ENCODE results near the gene ASAP3. TPM values are rescaled to one million over a fixed set of nuclear protein-coding genes. Genes with fewer than 3 reads are reported as not detected.
A peak's percentile ranks its signal among the peaks of the same experiment; 100 is the strongest.

Gene ASAP3
- total RNA-seq, 1 donor from 2014 or later: 30.8 TPM

DNA sequence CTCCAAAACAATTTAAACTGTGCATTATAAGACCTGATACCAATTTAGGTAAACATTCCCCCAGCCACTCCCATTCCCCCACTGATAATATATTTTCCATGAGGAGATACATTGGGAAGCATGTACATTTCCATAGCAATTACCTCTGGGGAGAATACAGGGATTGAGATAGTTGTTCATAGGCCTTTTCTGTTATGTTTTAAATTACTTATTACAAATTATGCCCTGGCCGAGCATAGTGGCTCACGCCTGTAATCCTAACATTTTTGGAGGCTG is 4.4 kb downstream of the ASAP3 start:
- peak overlapping the region; percentile 92 for H3K27ac Mint-ChIP-seq (ENCODE audit: unreplicated experiment)
- H3K27me3 Mint-ChIP-seq (ENCODE audit: low read depth): no peaks in the 10 kb centered on the region
- no peak overlapping the region for H3K4me3 Mint-ChIP-seq (ENCODE audit: unreplicated experiment)
- H3K9me3 Mint-ChIP-seq (ENCODE audit: low read depth): no peaks in the 10 kb centered on the region
- peaks cover 51% of the 10 kb centered on the region for H3K4me1 Mint-ChIP-seq (ENCODE audit: low read depth)
- peaks cover 2% of the 10 kb centered on the region for H3K36me3 Mint-ChIP-seq (ENCODE audit: low read depth)
- DNase-seq (ENCODE audit: low spot score): no peak
- TF ChIP-seq, protein P1, sequence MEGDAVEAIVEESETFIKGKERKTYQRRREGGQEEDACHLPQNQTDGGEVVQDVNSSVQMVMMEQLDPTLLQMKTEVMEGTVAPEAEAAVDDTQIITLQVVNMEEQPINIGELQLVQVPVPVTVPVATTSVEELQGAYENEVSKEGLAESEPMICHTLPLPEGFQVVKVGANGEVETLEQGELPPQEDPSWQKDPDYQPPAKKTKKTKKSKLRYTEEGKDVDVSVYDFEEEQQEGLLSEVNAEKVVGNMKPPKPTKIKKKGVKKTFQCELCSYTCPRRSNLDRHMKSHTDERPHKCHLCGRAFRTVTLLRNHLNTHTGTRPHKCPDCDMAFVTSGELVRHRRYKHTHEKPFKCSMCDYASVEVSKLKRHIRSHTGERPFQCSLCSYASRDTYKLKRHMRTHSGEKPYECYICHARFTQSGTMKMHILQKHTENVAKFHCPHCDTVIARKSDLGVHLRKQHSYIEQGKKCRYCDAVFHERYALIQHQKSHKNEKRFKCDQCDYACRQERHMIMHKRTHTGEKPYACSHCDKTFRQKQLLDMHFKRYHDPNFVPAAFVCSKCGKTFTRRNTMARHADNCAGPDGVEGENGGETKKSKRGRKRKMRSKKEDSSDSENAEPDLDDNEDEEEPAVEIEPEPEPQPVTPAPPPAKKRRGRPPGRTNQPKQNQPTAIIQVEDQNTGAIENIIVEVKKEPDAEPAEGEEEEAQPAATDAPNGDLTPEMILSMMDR (IDR thresholded peaks at IDR 0.05): no peak

DNA sequence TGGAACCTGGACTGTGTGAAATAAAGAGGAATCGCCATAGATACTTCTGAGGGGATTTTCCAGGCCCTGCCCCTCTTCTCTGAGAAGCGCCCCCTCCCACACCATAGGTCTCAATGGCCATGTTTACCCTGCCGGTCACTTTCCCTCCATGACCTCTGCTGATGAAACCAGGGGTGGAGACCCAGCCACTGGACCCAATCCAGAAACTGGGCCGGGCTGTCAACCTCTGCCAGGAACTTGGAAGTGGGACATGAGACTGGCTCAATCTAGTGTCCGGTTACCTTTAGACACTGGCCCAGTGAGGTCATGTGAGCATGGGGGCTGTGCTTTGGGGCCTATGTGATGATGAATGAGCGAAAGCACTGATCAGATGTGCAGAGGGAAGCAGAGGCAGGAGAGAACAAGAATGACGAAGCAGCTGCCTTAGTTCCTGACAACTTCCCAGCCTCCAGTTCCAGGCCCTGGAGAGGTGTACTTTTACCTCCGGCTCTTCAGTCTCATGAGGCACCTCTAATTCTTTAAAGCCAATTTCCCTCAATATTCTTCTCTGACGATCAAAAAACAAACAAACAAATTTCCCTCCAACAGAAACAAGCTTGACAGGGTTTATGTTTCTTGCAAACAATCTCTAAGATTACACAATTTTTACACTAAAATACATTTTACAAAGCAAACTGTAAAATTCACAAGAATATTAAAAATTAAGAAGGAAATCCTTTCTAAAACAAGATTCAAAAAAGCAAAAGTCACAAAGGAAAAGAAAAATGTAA is 4.9 kb downstream of the ASAP3 start:
- no peak for DNase-seq (ENCODE audit: low spot score)
- TF ChIP-seq, protein P1 (IDR thresholded peaks at IDR 0.05): no peak
- H3K9me3 Mint-ChIP-seq (ENCODE audit: low read depth): no peaks in the 10 kb centered on the region
- peak overlapping the region; percentile 92 for H3K27ac Mint-ChIP-seq (ENCODE audit: unreplicated experiment)
- H3K4me1 Mint-ChIP-seq (ENCODE audit: low read depth): peaks cover 54% of the 10 kb centered on the region
- no peaks in the 10 kb centered on the region for H3K27me3 Mint-ChIP-seq (ENCODE audit: low read depth)
- peaks cover 2% of the 10 kb centered on the region for H3K36me3 Mint-ChIP-seq (ENCODE audit: low read depth)
- no peak overlapping the region for H3K4me3 Mint-ChIP-seq (ENCODE audit: unreplicated experiment)

DNA sequence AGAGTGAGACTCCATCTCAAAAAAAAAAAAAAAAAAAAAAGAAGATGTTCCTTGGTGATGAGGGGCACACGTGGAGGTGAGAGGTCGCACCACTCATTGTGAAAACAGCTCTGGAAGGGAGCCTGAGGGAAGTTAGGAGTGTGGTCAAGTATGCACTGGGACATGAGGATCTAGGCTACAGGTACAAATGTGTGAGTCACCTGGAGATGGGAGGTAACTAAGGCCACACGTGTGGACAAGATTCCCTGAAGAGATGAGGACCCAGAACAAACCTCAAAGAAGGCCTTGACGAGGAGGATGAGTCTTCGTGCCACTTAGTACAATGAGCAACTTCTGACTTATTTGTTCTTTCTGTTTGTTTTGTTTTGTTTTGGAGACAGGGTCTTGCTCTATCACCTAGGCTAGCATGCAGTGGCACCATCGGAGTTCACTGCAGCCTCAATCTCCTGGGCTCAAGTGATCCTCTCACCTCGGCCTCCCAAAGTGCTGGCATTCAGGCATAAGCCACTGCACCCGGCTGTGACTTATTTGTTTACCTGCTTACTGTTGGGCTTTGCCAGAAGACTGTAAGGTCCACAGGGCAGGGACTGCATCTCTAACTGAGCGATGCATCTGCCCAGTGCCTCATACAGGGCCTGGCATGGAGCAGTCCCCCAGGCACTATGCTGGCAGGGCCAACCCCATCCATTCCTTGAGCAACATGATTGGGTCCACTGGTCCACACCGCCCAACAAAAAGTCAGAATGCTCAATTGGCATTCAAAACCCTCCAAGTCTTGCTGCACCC is 6.4 kb downstream of the ASAP3 start:
- peaks cover 2% of the 10 kb centered on the region for H3K36me3 Mint-ChIP-seq (ENCODE audit: low read depth)
- no peak overlapping the region for H3K27ac Mint-ChIP-seq (ENCODE audit: unreplicated experiment)
- no peak overlapping the region for H3K4me3 Mint-ChIP-seq (ENCODE audit: unreplicated experiment)
- H3K4me1 Mint-ChIP-seq (ENCODE audit: low read depth): peaks cover 57% of the 10 kb centered on the region
- DNase-seq (ENCODE audit: low spot score): no peak
- H3K9me3 Mint-ChIP-seq (ENCODE audit: low read depth): no peaks in the 10 kb centered on the region
- TF ChIP-seq, protein P1 (IDR thresholded peaks at IDR 0.05): no peak
- no peaks in the 10 kb centered on the region for H3K27me3 Mint-ChIP-seq (ENCODE audit: low read depth)

DNA sequence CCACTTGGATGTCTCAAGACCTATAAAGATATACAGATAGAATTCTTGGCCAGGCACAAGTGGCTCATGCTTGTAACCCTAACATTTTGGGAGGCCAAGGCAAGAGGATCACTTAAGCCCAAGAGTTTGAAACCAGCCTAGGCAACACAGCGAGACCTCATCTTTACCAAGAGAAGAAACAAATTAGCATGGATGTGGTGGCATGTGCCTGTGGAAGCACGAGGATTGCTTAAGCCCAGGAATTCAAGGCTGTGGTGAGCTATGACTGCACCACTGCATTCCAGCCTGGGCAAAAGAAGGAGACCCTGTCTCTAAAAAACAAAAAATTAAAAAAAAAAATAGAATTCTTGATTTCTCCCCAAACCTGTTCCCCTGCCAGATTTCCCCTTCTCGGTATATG is 8.3 kb downstream of the ASAP3 start:
- Mint-ChIP-seq H3K36me3 (ENCODE audit: low read depth) (peaks cover 2% of the 10 kb centered on the region), H3K4me1 (ENCODE audit: low read depth) (peaks cover 53% of the 10 kb centered on the region), H3K4me3 (ENCODE audit: unreplicated experiment) (no peak overlapping the region), H3K9me3 (ENCODE audit: low read depth) (no peaks in the 10 kb centered on the region), H3K27me3 (ENCODE audit: low read depth) (no peaks in the 10 kb centered on the region), H3K27ac (ENCODE audit: unreplicated experiment) (peak overlapping the region; percentile 85)
- TF ChIP-seq, protein P1 (IDR thresholded peaks at IDR 0.05): no peak
- no peak for DNase-seq (ENCODE audit: low spot score)

DNA sequence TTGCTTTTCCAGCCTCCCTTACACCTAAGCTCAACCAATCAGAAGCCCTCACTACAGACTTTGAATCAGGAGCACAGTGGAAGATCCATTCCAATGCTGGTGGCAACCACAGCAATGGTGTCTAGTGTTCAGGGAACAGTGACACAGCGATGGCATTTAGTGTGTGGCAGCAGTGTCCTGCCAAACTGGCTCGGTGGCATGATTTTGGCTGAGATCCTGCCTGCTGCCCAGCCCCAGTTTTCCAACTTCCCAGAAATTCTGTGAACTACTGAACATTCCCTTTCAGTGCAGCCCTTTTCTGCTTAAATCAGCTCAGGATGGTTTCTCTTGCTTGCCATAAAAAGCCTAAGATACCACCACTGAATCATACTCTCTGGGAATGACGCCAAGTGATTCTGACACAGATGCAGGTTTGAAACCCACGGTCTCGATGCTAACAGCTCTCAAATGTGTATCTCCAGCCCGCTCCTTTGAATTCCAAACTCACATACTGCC is 8.8 kb downstream of the ASAP3 start:
- peaks cover 2% of the 10 kb centered on the region for H3K36me3 Mint-ChIP-seq (ENCODE audit: low read depth)
- peak overlapping the region; percentile 85 for H3K27ac Mint-ChIP-seq (ENCODE audit: unreplicated experiment)
- no peak overlapping the region for H3K4me3 Mint-ChIP-seq (ENCODE audit: unreplicated experiment)
- no peaks in the 10 kb centered on the region for H3K27me3 Mint-ChIP-seq (ENCODE audit: low read depth)
- DNase-seq (ENCODE audit: low spot score): no peak
- TF ChIP-seq, protein P1 (IDR thresholded peaks at IDR 0.05): no peak
- peaks cover 53% of the 10 kb centered on the region for H3K4me1 Mint-ChIP-seq (ENCODE audit: low read depth)
- no peaks in the 10 kb centered on the region for H3K9me3 Mint-ChIP-seq (ENCODE audit: low read depth)

Measured in chondrocyte (in vitro differentiated cells).